ENCODE measurements around the gene KRT37. TPM values are rescaled to one million over a fixed set of nuclear protein-coding genes. Genes with fewer than 3 reads are reported as not detected.

KRT37 gene
- total RNA-seq, 1 experiment from 2014 or later: 3.2 TPM

DNA sequence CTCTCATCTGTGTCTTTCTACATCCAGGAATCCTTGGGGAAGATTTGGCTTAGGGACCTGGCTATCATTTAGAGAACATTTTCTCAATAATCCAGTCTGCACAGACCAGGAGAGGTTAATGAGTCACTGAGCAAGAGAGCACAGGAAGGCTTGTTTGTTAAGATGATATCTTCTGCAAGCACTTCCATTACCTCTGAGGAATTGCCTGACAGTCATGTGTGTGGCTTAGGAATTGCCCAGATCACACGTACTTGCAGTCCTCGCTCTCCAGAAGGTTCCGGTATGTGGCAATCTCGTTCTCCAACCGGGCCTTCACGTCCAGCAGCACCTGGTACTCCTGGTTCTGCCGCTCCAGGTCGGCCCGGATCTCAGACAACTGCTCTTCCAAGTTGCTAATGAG is 3.3 kb downstream of the KRT37 start:
- no peaks in the 10 kb centered on the region for H3K36me3 ChIP-seq (ENCODE audit: low read depth, low read length)
- no peaks in the 10 kb centered on the region for H3K9me2 ChIP-seq (replicated peaks; ENCODE audit: low read length)
- H3K4me1 ChIP-seq (ENCODE audit: insufficient read depth, low read length): peaks cover 50% of the 10 kb centered on the region
- peak; percentile 71 for DNase-seq
- ATAC-seq: peak; percentile 61
- H3K27me3 ChIP-seq (ENCODE audit: low read length): no peaks in the 10 kb centered on the region
- H3K4me3 ChIP-seq (ENCODE audit: low read length): no peak overlapping the region
- H2AFZ ChIP-seq (ENCODE audit: low read length): no peak overlapping the region
- ChIA-PET CTCF (no interaction called here), POLR2A (ENCODE audit: unreplicated experiment) (no interaction called here)
- no peak overlapping the region for H3K9ac ChIP-seq (ENCODE audit: low read length)
- H3K4me2 ChIP-seq (ENCODE audit: low read length): no peak overlapping the region
- TF ChIP-seq EZH2phosphoT487 (IDR thresholded peaks at IDR 0.05; ENCODE audit: borderline replicate concordance, low read length) (no peak), EZH2 (IDR thresholded peaks at IDR 0.05; ENCODE audit: low read length, unreplicated experiment) (no peak), CTCF (conservative IDR thresholded peaks at IDR 0.05; ENCODE audit: low read depth, low read length) (no peak)
- H3K79me2 ChIP-seq (ENCODE audit: low read length): no peaks in the 10 kb centered on the region
- H3K27ac ChIP-seq (ENCODE audit: low read length): peak overlapping the region; percentile 40
- intact Hi-C loops (cut with micrococcal nuclease): no loop called here
- no peaks in the 10 kb centered on the region for H3F3A ChIP-seq (ENCODE audit: low read length, unreplicated experiment)
- BruUV-seq (replicated peaks): no TSS peak
- H4K20me1 ChIP-seq (ENCODE audit: low read length): no peaks in the 10 kb centered on the region
- no peaks in the 10 kb centered on the region for H3K9me3 ChIP-seq (ENCODE audit: low read length)

DNA sequence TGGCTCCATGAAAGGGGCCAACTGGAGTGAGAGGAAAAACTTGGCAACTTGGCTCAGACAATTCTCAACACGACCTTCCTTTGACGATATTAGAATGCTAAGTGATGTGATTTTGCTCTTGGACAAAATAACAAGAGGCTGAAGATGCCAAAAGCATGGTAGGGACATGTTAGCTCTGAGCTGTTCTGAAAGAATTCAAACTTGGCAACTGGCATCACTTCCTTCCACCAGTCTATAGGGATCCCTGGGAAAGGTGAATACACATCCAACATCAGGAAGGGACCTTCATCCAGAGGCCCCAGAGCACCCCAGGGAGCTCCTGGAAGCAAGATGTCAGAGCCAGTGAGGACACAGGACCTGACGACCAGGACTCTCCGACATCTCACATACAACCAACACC is 4.3 kb downstream of the KRT37 start:
- ChIA-PET CTCF (no interaction called here), POLR2A (ENCODE audit: unreplicated experiment) (no interaction called here)
- Histone ChIP-seq H3K9ac (ENCODE audit: low read length) (no peak overlapping the region), H4K20me1 (ENCODE audit: low read length) (no peaks in the 10 kb centered on the region), H3K36me3 (ENCODE audit: low read depth, low read length) (no peaks in the 10 kb centered on the region), H3K27ac (ENCODE audit: low read length) (0 out of 2 replicates have a peak overlapping the region, but pooled peaks have one; percentile 40), H3K4me1 (ENCODE audit: insufficient read depth, low read length) (peaks cover 50% of the 10 kb centered on the region), H3K79me2 (ENCODE audit: low read length) (no peaks in the 10 kb centered on the region), H3K4me3 (ENCODE audit: low read length) (no peak overlapping the region), H3K4me2 (ENCODE audit: low read length) (no peak overlapping the region), H3K9me3 (ENCODE audit: low read length) (no peaks in the 10 kb centered on the region), H3F3A (ENCODE audit: low read length, unreplicated experiment) (no peaks in the 10 kb centered on the region), H2AFZ (ENCODE audit: low read length) (no peak overlapping the region), H3K9me2 (replicated peaks; ENCODE audit: low read length) (no peaks in the 10 kb centered on the region), H3K27me3 (ENCODE audit: low read length) (no peaks in the 10 kb centered on the region)
- TF ChIP-seq EZH2phosphoT487 (IDR thresholded peaks at IDR 0.05; ENCODE audit: borderline replicate concordance, low read length) (no peak), EZH2 (IDR thresholded peaks at IDR 0.05; ENCODE audit: low read length, unreplicated experiment) (no peak), CTCF (conservative IDR thresholded peaks at IDR 0.05; ENCODE audit: low read depth, low read length) (no peak)
- intact Hi-C loops (cut with micrococcal nuclease): no loop called here
- no TSS peak for BruUV-seq (replicated peaks)
- DNase-seq (peak; percentile 64), ATAC-seq (peak; percentile 37; the same call in 1 of the 2 replicates)

- no peaks in the 10 kb centered on the region for H3K9me3 ChIP-seq (ENCODE audit: low read length)
Measured at GRCh38 chr17:41419716-41420115, 4.7 kb downstream of the KRT37 start.

More at GRCh38 chr17:41419716-41420115, 4.7 kb downstream of the KRT37 start:
- Histone ChIP-seq H3K9me2 (replicated peaks; ENCODE audit: low read length) (no peaks in the 10 kb centered on the region), H3K36me3 (ENCODE audit: low read depth, low read length) (no peaks in the 10 kb centered on the region), H3K79me2 (ENCODE audit: low read length) (no peaks in the 10 kb centered on the region), H3K9ac (ENCODE audit: low read length) (no peak overlapping the region), H3F3A (ENCODE audit: low read length, unreplicated experiment) (no peaks in the 10 kb centered on the region), H3K27ac (ENCODE audit: low read length) (no peak overlapping the region), H3K4me3 (ENCODE audit: low read length) (no peak overlapping the region), H2AFZ (ENCODE audit: low read length) (no peak overlapping the region), H3K27me3 (ENCODE audit: low read length) (no peaks in the 10 kb centered on the region), H4K20me1 (ENCODE audit: low read length) (no peaks in the 10 kb centered on the region), H3K4me1 (ENCODE audit: insufficient read depth, low read length) (peaks cover 50% of the 10 kb centered on the region), H3K4me2 (ENCODE audit: low read length) (no peak overlapping the region)
- BruUV-seq (replicated peaks): no TSS peak
- ChIA-PET CTCF (no interaction called here), POLR2A (ENCODE audit: unreplicated experiment) (no interaction called here)
- TF ChIP-seq EZH2phosphoT487 (IDR thresholded peaks at IDR 0.05; ENCODE audit: borderline replicate concordance, low read length) (no peak), EZH2 (IDR thresholded peaks at IDR 0.05; ENCODE audit: low read length, unreplicated experiment) (no peak), CTCF (conservative IDR thresholded peaks at IDR 0.05; ENCODE audit: low read depth, low read length) (no peak)
- intact Hi-C loops (cut with micrococcal nuclease): no loop called here
- ATAC-seq (no peak), DNase-seq (no peak)

All from PC-3 (cell line).